Measurements from ENCODE around the gene ANTXR1.

The ANTXR1 gene

GRCh38 chr2:69073928-69074570, 61.1 kb downstream of the ANTXR1 start:
- peak; percentile 15 for DNase-seq (ENCODE audit: low read depth)

- DNase-seq (ENCODE audit: low read depth): no peak
These were observed 61.9 kb downstream of the ANTXR1 start for GRCh38 chr2:69074918-69075317.

- no peak for DNase-seq (ENCODE audit: low read depth)
These were observed 62.5 kb downstream of the ANTXR1 start for GRCh38 chr2:69075486-69075885.

- no peak for DNase-seq (ENCODE audit: low read depth)
These were observed 63.6 kb downstream of the ANTXR1 start for GRCh38 chr2:69076601-69077000.

- DNase-seq (ENCODE audit: low read depth): no peak
These were observed 64.4 kb downstream of the ANTXR1 start for GRCh38 chr2:69077252-69077950.

- no peak for DNase-seq (ENCODE audit: low read depth)
These were observed 67.1 kb downstream of the ANTXR1 start for GRCh38 chr2:69080071-69080470.

- no peak for DNase-seq (ENCODE audit: low read depth)
These were observed 68.1 kb downstream of the ANTXR1 start for GRCh38 chr2:69081001-69081580.

- no peak for DNase-seq (ENCODE audit: low read depth)
These were observed 68.8 kb downstream of the ANTXR1 start for GRCh38 chr2:69081757-69082156.

- peak; percentile 89 for DNase-seq (ENCODE audit: low read depth)
These were observed 69.5 kb downstream of the ANTXR1 start for GRCh38 chr2:69082430-69082997.

GRCh38 chr2:69083235-69083748, 70.3 kb downstream of the ANTXR1 start:
- DNase-seq (ENCODE audit: low read depth): peak; percentile 53

GRCh38 chr2:69084492-69084891, 71.5 kb downstream of the ANTXR1 start:
- no peak for DNase-seq (ENCODE audit: low read depth)

GRCh38 chr2:69086466-69086865, 73.5 kb downstream of the ANTXR1 start:
- DNase-seq (ENCODE audit: low read depth): no peak

GRCh38 chr2:69087211-69087911, 74.4 kb downstream of the ANTXR1 start:
- no peak for DNase-seq (ENCODE audit: low read depth)

- DNase-seq (ENCODE audit: low read depth): no peak
These were observed 74.9 kb downstream of the ANTXR1 start for GRCh38 chr2:69087912-69088240.

- DNase-seq (ENCODE audit: low read depth): no peak
These were observed 75.5 kb downstream of the ANTXR1 start for GRCh38 chr2:69088466-69088865.

- no peak for DNase-seq (ENCODE audit: low read depth)
These were observed 76.3 kb downstream of the ANTXR1 start for GRCh38 chr2:69089266-69089665.

GRCh38 chr2:69089998-69090397, 77.0 kb downstream of the ANTXR1 start:
- no peak for DNase-seq (ENCODE audit: low read depth)

- no peak for DNase-seq (ENCODE audit: low read depth)
These were observed 77.8 kb downstream of the ANTXR1 start for GRCh38 chr2:69090820-69091219.

GRCh38 chr2:69092857-69093256, 79.9 kb downstream of the ANTXR1 start:
- DNase-seq (ENCODE audit: low read depth): no peak

GRCh38 chr2:69095305-69095704, 82.3 kb downstream of the ANTXR1 start:
- peak; percentile 42 for DNase-seq (ENCODE audit: low read depth)

GRCh38 chr2:69096326-69097095, 83.5 kb downstream of the ANTXR1 start:
- DNase-seq (ENCODE audit: low read depth): no peak

All from ELR (cell line).